CD14-positive monocyte (primary cell): ENCODE results near the gene PUM1. TPM values are rescaled to one million over a fixed set of nuclear protein-coding genes. Genes with fewer than 3 reads are reported as not detected.

Experiments
- DNase-seq, 3 donors: peaks; one replicate each; pipeline ENCODE4 v3.0.0-alpha.2; 2011 to 2022
- H2AFZ ChIP-seq: 2 replicates; pipeline ENCODE4 v1.6.0; 2012; ENCODE audit warnings: mild to moderate bottlenecking, low read depth, low read length, inconsistent platforms; ENCODE audit not compliant: insufficient read depth, poor library complexity, severe bottlenecking
- H3K27ac ChIP-seq, 2 donors: 1 replicate in 1 of 2; 2 replicates in 1 of 2; pipeline ENCODE4 v1.5.1; 2012 to 2013; ENCODE audit warnings: low read length in 2 of 2, control low read depth in 1 of 2, inconsistent platforms in 1 of 2, low read depth in 1 of 2, mild to moderate bottlenecking in 1 of 2
- H3K27me3 ChIP-seq, 2 donors: one replicate each; pipeline versions ENCODE4 v1.6.0 to v1.6.1; 2011 to 2013; ENCODE audit warnings: low read length in 2 of 2; ENCODE audit not compliant: control insufficient read depth in 2 of 2, insufficient read depth in 2 of 2
- H3K36me3 ChIP-seq, 2 donors: replicated peaks in 1 of 2; 1 replicate in 1 of 2; 2 replicates in 1 of 2; pipeline versions ENCODE4 v1.5.1 to v1.6.1; 2012 to 2013; ENCODE audit warnings: low read length in 2 of 2, control low read depth in 1 of 2, inconsistent platforms in 1 of 2, mild to moderate bottlenecking in 1 of 2; ENCODE audit not compliant: insufficient read depth in 2 of 2, control insufficient read depth in 1 of 2
- H3K4me1 ChIP-seq, 2 donors: 1 replicate in 1 of 2; 2 replicates in 1 of 2; pipeline versions ENCODE4 v1.5.1 to v1.6.1; 2012 to 2013; ENCODE audit warnings: low read length in 2 of 2, control low read depth in 1 of 2, inconsistent platforms in 1 of 2, mild to moderate bottlenecking in 1 of 2, moderate library complexity in 1 of 2; ENCODE audit not compliant: insufficient read depth in 2 of 2, control insufficient read depth in 1 of 2
- H3K4me2 ChIP-seq: replicated peaks from 2 replicates; pipeline ENCODE3; 2012; ENCODE audit warnings: low read length, moderate library complexity, mild to moderate bottlenecking; ENCODE audit not compliant: poor library complexity, severe bottlenecking; ENCODE audit errors: extremely low read depth
- H3K4me3 ChIP-seq, 3 experiments: fragments of 200-600 bp in 1 of 3; sonication (generic) in 1 of 3; replicated peaks in 1 of 3; 1 replicate in 2 of 3; 2 replicates in 1 of 3; pipeline ENCODE4 v1.5.1; 2011 to 2013; ENCODE audit warnings: low read length in 3 of 3, mild to moderate bottlenecking in 3 of 3, control low read depth in 2 of 3, low read depth in 2 of 3, inconsistent platforms in 1 of 3, moderate library complexity in 1 of 3
- H3K79me2 ChIP-seq: 2 replicates; pipeline ENCODE4 v1.6.0; 2012; ENCODE audit warnings: mild to moderate bottlenecking, control low read depth, inconsistent platforms, low read length, moderate library complexity; ENCODE audit not compliant: insufficient read depth
- H3K9ac ChIP-seq: 2 replicates; pipeline ENCODE4 v1.6.0; 2017; ENCODE audit warnings: low read length, mild to moderate bottlenecking; ENCODE audit not compliant: insufficient read depth, poor library complexity, severe bottlenecking
- H3K9me3 ChIP-seq, 2 donors: replicated peaks in 1 of 2; 1 replicate in 1 of 2; 2 replicates in 1 of 2; pipeline versions ENCODE4 v1.5.1 to v1.6.1; 2012 to 2013; ENCODE audit warnings: low read length in 2 of 2, control low read depth in 1 of 2; ENCODE audit not compliant: control insufficient read depth in 1 of 2, insufficient read depth in 1 of 2
- H4K20me1 ChIP-seq: 2 replicates; pipeline ENCODE4 v1.6.0; 2012; ENCODE audit warnings: mild to moderate bottlenecking, low read length, control low read depth, moderate library complexity; ENCODE audit not compliant: insufficient read depth
- H3K27ac Mint-ChIP-seq, 7 donors: one replicate each; pipeline ENCODE4 v1.8.0; 2020; ENCODE audit warnings: mild to moderate bottlenecking in 7 of 7, mixed read lengths in 7 of 7, moderate library complexity in 6 of 7, inconsistent platforms in 2 of 7
- H3K27me3 Mint-ChIP-seq, 3 donors: one replicate each; pipeline ENCODE4 v1.8.0; 2021 to 2022; ENCODE audit warnings: low read depth in 3 of 3, mild to moderate bottlenecking in 3 of 3, mixed read lengths in 3 of 3, moderate library complexity in 3 of 3, inconsistent platforms in 1 of 3
- H3K36me3 Mint-ChIP-seq, 2 donors: one replicate each; pipeline ENCODE4 v1.8.0; 2020; ENCODE audit warnings: mixed read lengths in 2 of 2, inconsistent platforms in 1 of 2, mild to moderate bottlenecking in 1 of 2
- H3K4me1 Mint-ChIP-seq: one replicate; pipeline ENCODE4 v1.8.0; 2020; ENCODE audit warnings: mild to moderate bottlenecking, mixed read lengths
- H3K4me3 Mint-ChIP-seq, 2 donors: one replicate each; pipeline ENCODE4 v1.8.0; 2020; ENCODE audit warnings: mild to moderate bottlenecking in 2 of 2, mixed read lengths in 2 of 2, moderate library complexity in 1 of 2
- H3K9me3 Mint-ChIP-seq, 7 donors: one replicate each; pipeline ENCODE4 v1.8.0; 2020 to 2022; ENCODE audit warnings: mixed read lengths in 7 of 7, mild to moderate bottlenecking in 6 of 7, moderate library complexity in 6 of 7, inconsistent platforms in 2 of 7
- WGBS: methylation state at CpG from one replicate; pipeline ENCODE4 v1.1.5; 2013; ENCODE audit warnings: missing lambda C conversion rate; ENCODE audit not compliant: insufficient coverage; 5-methylcytosine and 5-hydroxymethylcytosine counted together
- intact Hi-C, 2 donors: fragments of 100-400 bp; cut with micrococcal nuclease; formaldehyde crosslinking; loops; one replicate each; pipeline versions ENCODE4 v1.15.0 to v1.15.1; 2023
- polyA plus RNA-seq, 3 donors: library from polyadenylated mRNA; depleted of rRNA in 1 of 3; unstranded in 2 of 3; stranded (reverse) in 1 of 3; fragments of 300-500 nt in 2 of 3; fragments of >200 nt in 1 of 3; fragmentation: Illumina TruSeq in 2 of 3; gene quantifications; 1 replicate in 2 of 3; 2 replicates in 1 of 3; pipeline ENCODE4 v1.2.3, GENCODE V29; 2012 to 2021
- TF ChIP-seq, protein P1 (sequence below): fragments of 200-600 bp; IDR thresholded peaks from one replicate; pipeline ENCODE4 v1.8.0; 2022; ENCODE audit warnings: antibody characterized with exemption, mild to moderate bottlenecking

The PUM1 gene
- polyA plus RNA-seq, 3 donors, result 55.0 to 86.1 (median 62.4) TPM

DNA sequence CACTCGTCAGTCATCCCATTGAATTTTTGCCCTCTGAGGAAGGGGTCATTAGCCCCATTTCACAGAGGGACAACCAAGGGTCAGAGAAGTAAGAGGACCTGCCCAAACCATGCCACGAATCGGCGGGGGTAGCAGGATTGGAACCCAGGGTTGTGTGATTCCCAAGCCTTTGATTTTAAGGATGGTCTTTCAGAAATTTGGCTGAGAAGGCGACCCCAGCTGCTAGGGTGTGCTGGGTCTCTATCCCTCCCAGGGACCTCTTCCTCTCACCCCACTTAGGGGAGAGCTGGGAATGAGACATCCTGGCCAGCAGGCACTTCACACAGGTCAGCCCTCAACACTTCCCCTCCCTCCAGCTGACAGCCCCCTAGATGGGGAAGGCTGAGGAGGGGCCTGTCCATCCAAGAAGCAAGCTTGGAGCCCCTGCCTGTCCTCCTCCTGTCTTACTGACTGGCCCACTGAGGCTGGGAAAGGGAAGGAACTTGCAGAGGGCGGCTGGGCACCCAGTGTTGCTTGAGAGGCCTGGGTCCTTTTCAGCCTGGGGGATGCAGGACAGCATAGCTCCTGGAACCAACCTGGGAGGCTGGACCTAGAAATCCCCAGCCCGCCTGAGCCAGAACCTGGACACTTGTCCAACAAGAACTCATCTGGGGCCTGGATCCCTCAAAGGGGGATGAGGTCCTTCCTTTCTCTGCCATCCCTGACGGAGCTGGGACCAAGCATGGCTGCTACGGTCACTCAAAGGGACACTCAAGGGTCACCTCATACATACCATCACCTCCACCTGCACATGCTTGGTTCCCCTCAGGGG is 158.7 kb downstream of the PUM1 start:
- H3K4me3 ChIP-seq, result no peak overlapping the region
- 95% methylated on average over 3 of the region's 9 CpGs for WGBS
- TF ChIP-seq, protein P1, sequence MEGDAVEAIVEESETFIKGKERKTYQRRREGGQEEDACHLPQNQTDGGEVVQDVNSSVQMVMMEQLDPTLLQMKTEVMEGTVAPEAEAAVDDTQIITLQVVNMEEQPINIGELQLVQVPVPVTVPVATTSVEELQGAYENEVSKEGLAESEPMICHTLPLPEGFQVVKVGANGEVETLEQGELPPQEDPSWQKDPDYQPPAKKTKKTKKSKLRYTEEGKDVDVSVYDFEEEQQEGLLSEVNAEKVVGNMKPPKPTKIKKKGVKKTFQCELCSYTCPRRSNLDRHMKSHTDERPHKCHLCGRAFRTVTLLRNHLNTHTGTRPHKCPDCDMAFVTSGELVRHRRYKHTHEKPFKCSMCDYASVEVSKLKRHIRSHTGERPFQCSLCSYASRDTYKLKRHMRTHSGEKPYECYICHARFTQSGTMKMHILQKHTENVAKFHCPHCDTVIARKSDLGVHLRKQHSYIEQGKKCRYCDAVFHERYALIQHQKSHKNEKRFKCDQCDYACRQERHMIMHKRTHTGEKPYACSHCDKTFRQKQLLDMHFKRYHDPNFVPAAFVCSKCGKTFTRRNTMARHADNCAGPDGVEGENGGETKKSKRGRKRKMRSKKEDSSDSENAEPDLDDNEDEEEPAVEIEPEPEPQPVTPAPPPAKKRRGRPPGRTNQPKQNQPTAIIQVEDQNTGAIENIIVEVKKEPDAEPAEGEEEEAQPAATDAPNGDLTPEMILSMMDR, result no peak
- Mint-ChIP-seq H3K9me3 (peaks cover 0 to 14% (median 7%) of the 10 kb centered on the region in 7 donors), H3K4me3 (peak overlapping the region; percentile 78 to 89), H3K36me3 (peaks cover 7 to 10% of the 10 kb centered on the region in 2 donors), H3K4me1 (peaks cover 45% of the 10 kb centered on the region), H3K27ac (no peak overlapping the region), H3K27me3 (peaks cover 50 to 76% (median 65%) of the 10 kb centered on the region in 3 donors)
- H3K27ac ChIP-seq, result no peak overlapping the region
- DNase-seq, result no peak
- H3K4me2 ChIP-seq, result no peak overlapping the region
- intact Hi-C loops, result no loop called here
- no peaks in the 10 kb centered on the region for H3K79me2 ChIP-seq
- no peaks in the 10 kb centered on the region for H3K36me3 ChIP-seq
- H2AFZ ChIP-seq, result no peak overlapping the region
- peaks cover 0 to 3% of the 10 kb centered on the region in 2 donors for H3K9me3 ChIP-seq
- peaks cover 14 to 64% of the 10 kb centered on the region in 2 donors for H3K27me3 ChIP-seq
- peaks cover 38 to 39% of the 10 kb centered on the region in 2 donors for H3K4me1 ChIP-seq
- H4K20me1 ChIP-seq, result peaks cover 7% of the 10 kb centered on the region
- no peak overlapping the region for H3K9ac ChIP-seq

DNA sequence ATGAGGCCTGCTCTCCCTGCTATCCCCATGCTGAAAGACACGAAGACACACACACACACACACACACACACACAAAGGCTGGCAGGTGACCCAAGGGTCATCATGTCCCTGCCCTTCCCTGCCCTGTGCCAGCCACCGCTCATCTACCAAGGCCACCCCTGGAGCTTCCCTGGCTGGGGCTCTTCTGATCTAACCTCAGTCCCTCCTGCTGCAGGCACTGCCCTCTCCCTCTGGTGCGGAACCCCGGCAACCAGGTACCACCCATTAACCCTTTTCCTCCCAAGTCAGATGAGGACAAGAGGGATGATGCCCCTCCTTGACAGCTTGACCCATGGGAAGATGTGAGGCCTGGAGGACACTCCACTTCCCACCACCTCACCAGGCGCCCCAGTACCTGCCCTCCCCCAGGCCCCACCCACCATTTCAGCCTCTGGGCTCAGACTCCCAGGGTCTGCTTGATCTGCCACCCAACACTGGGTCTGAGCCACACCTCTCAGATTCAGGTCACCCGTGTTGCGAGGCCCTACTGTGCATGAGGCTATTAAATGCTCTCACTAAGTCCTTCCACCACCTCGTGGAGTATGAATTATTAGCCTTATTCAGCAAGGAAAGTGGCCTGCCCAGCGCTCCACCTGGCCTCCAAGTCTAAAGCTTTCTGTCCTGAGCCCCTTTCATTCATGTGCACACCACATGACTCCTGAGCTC is 159.4 kb downstream of the PUM1 start:
- Mint-ChIP-seq H3K4me3 (peak overlapping the region in 1 of 2 donors; percentile 27), H3K27me3 (peaks cover 50 to 82% (median 67%) of the 10 kb centered on the region in 3 donors)
- H3K4me1 ChIP-seq, result peaks cover 30 to 31% of the 10 kb centered on the region in 2 donors

More for the DNA sequence above, 159.4 kb downstream of the PUM1 start:
- TF ChIP-seq, protein P1, result no peak
- H3K27ac ChIP-seq, result no peak overlapping the region
- Mint-ChIP-seq H3K4me1 (peaks cover 38% of the 10 kb centered on the region), H3K36me3 (peaks cover 7 to 10% of the 10 kb centered on the region in 2 donors), H3K27ac (peak overlapping the region in 1 of 7 donors; percentile 23), H3K9me3 (peaks cover 0 to 14% (median 7%) of the 10 kb centered on the region in 7 donors)
- 66% methylated on average over 8 of the region's 9 CpGs for WGBS
- no peaks in the 10 kb centered on the region for H3K79me2 ChIP-seq
- H3K9me3 ChIP-seq, result peaks cover 0 to 3% of the 10 kb centered on the region in 2 donors
- no peak overlapping the region for H3K4me3 ChIP-seq
- no peak overlapping the region for H3K9ac ChIP-seq
- H3K36me3 ChIP-seq, result no peaks in the 10 kb centered on the region
- H3K27me3 ChIP-seq, result peaks cover 14 to 67% of the 10 kb centered on the region in 2 donors
- H4K20me1 ChIP-seq, result peaks cover 7% of the 10 kb centered on the region
- no peak overlapping the region for H3K4me2 ChIP-seq
- no peak overlapping the region for H2AFZ ChIP-seq
- DNase-seq, result no peak
- intact Hi-C loops, result no loop called here
